K562 (cell line): ENCODE results near the gene XIRP1. TPM values are rescaled to one million over a fixed set of nuclear protein-coding genes. Genes with fewer than 3 reads are reported as not detected.

Experiments used
- ATF4 ChIP-seq: fragments of 450-650 bp; formaldehyde crosslinking; IDR thresholded peaks from 2 replicates; pipeline ENCODE4 v1.4.0; 2022; ENCODE audit warnings: mild to moderate bottlenecking, moderate library complexity
- CTBP1 ChIP-seq: fragments of 450-650 bp; IDR thresholded peaks from 2 replicates; pipeline ENCODE4 v1.6.1; 2016; ENCODE audit warnings: borderline replicate concordance
- ETV1 ChIP-seq: fragments of 450-650 bp; conservative IDR thresholded peaks from 2 replicates; pipeline ENCODE4 v1.6.1; 2016; ENCODE audit warnings: missing genetic modification characterization, control low read depth, low read depth, missing compliant biosample characterization
- IFI16 ChIP-seq: fragments of 250-450 bp; sonication (Bioruptor Pico); IDR thresholded peaks from 2 replicates; pipeline ENCODE4 v2.1.2; 2022; ENCODE audit warnings: mild to moderate bottlenecking, inconsistent platforms
- RFX7 ChIP-seq: fragments of 250-450 bp; sonication (Bioruptor Pico); IDR thresholded peaks from 2 replicates; pipeline ENCODE4 v1.5.1; 2021; ENCODE audit warnings: mild to moderate bottlenecking
- SIRT6 ChIP-seq: IDR thresholded peaks from one replicate; pipeline ENCODE4 v1.6.1; 2012; ENCODE audit warnings: low read depth, mild to moderate bottlenecking, control low read depth, inconsistent platforms, low read length, moderate library complexity
- SNRNP70 ChIP-seq: fragments of 200-400 bp; formaldehyde crosslinking; optimal IDR thresholded peaks from 2 replicates; pipeline ENCODE3; 2017; ENCODE audit warnings: low read depth, low read length
- SRSF9 ChIP-seq: fragments of 200-400 bp; formaldehyde crosslinking; IDR thresholded peaks from 2 replicates; pipeline ENCODE4 v1.6.1; 2017; ENCODE audit warnings: low read depth, low read length, borderline replicate concordance
- U2AF2 ChIP-seq: fragments of 200-400 bp; formaldehyde crosslinking; optimal IDR thresholded peaks from 2 replicates; pipeline ENCODE3; 2017; ENCODE audit warnings: low read depth, mild to moderate bottlenecking, low read length
- ZFPM2 ChIP-seq: fragments of 250-450 bp; sonication (Bioruptor Pico); IDR thresholded peaks from 2 replicates; pipeline ENCODE4 v1.5.1; 2022; ENCODE audit warnings: mild to moderate bottlenecking
- ZFX ChIP-seq: sonication (generic); formaldehyde crosslinking; IDR thresholded peaks from 2 replicates; pipeline ENCODE4 v1.8.0; 2022; ENCODE audit warnings: mild to moderate bottlenecking, missing genetic modification reagents, moderate library complexity
- ZNF134 ChIP-seq: fragments of 250-450 bp; sonication (Bioruptor Pico); conservative IDR thresholded peaks from 2 replicates; pipeline ENCODE4 v1.4.0; 2020
- ZNF184 ChIP-seq: sonication (generic); formaldehyde crosslinking; IDR thresholded peaks from 2 replicates; pipeline ENCODE4 v1.5.0; 2020; ENCODE audit warnings: missing genetic modification reagents
- ZNF232 ChIP-seq: sonication (generic); formaldehyde crosslinking; IDR thresholded peaks from 2 replicates; pipeline ENCODE4 v1.8.0; 2022; ENCODE audit warnings: mild to moderate bottlenecking, missing genetic modification reagents
- polyA plus RNA-seq, 8 experiments: library from polyadenylated mRNA; depleted of rRNA in 4 of 8; stranded (reverse) in 5 of 8; unstranded in 3 of 8; fragments of >200 nt; fragmentation: Nextera tagmentation in 2 of 8; fragmentation: Illumina TruSeq in 1 of 8; extraction: Ambion mirVana in 2 of 8; extraction: Trizol in 1 of 8; gene quantifications; 2 replicates each; pipeline versions ENCODE4 v1.2.1 to v1.2.3, GENCODE V29; 2011 to 2014; ENCODE audit warnings: inconsistent platforms in 1 of 8, missing spikeins in 1 of 8
- total RNA-seq, 7 experiments: library from RNA; depleted of rRNA in 6 of 7; stranded (reverse); fragments of >200 nt in 6 of 7; fragmentation: Illumina TruSeq in 2 of 7; extraction: Trizol in 2 of 7; gene quantifications; 2 replicates each; pipeline versions ENCODE4 v1.2.1 to v1.2.3, GENCODE V29; 2011 to 2021; ENCODE audit warnings: low replicate concordance in 1 of 7
- TF ChIP-seq, protein P1 (sequence below): sonication (generic); formaldehyde crosslinking; IDR thresholded peaks from 2 replicates; pipeline ENCODE4 v1.8.1; 2023; ENCODE audit warnings: missing genetic modification reagents, mild to moderate bottlenecking, borderline replicate concordance
- TF ChIP-seq, protein P2 (sequence below): sonication (generic); formaldehyde crosslinking; IDR thresholded peaks from 2 replicates; pipeline ENCODE4 v1.8.0; 2022; ENCODE audit warnings: mild to moderate bottlenecking, missing genetic modification reagents
- TF ChIP-seq, protein P3 (sequence below): IDR thresholded peaks from 2 replicates; pipeline ENCODE4 v1.6.1; 2016; ENCODE audit warnings: missing genetic modification characterization, missing compliant biosample characterization
- TF ChIP-seq, protein P4 (sequence below): fragments of 450-650 bp; formaldehyde crosslinking; conservative IDR thresholded peaks from 2 replicates; pipeline ENCODE4 v1.4.0; 2022; ENCODE audit warnings: mild to moderate bottlenecking, missing genetic modification characterization

The XIRP1 gene
- total and polyA plus RNA-seq, 9 of the 15 experiments (the other 6 are each of a cell fraction or from before 2014, with no cell fraction given), result 0.03 to 0.27 (median 0.08) TPM; not detected in 3

- TF ChIP-seq, protein P1, sequence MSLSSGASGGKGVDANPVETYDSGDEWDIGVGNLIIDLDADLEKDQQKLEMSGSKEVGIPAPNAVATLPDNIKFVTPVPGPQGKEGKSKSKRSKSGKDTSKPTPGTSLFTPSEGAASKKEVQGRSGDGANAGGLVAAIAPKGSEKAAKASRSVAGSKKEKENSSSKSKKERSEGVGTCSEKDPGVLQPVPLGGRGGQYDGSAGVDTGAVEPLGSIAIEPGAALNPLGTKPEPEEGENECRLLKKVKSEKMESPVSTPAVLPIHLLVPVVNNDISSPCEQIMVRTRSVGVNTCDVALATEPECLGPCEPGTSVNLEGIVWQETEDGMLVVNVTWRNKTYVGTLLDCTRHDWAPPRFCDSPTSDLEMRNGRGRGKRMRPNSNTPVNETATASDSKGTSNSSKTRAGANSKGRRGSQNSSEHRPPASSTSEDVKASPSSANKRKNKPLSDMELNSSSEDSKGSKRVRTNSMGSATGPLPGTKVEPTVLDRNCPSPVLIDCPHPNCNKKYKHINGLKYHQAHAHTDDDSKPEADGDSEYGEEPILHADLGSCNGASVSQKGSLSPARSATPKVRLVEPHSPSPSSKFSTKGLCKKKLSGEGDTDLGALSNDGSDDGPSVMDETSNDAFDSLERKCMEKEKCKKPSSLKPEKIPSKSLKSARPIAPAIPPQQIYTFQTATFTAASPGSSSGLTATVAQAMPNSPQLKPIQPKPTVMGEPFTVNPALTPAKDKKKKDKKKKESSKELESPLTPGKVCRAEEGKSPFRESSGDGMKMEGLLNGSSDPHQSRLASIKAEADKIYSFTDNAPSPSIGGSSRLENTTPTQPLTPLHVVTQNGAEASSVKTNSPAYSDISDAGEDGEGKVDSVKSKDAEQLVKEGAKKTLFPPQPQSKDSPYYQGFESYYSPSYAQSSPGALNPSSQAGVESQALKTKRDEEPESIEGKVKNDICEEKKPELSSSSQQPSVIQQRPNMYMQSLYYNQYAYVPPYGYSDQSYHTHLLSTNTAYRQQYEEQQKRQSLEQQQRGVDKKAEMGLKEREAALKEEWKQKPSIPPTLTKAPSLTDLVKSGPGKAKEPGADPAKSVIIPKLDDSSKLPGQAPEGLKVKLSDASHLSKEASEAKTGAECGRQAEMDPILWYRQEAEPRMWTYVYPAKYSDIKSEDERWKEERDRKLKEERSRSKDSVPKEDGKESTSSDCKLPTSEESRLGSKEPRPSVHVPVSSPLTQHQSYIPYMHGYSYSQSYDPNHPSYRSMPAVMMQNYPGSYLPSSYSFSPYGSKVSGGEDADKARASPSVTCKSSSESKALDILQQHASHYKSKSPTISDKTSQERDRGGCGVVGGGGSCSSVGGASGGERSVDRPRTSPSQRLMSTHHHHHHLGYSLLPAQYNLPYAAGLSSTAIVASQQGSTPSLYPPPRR, result no peak; the same call in 1 of the 2 replicates
- no peak for TF ChIP-seq SIRT6
- TF ChIP-seq IFI16 (CRISPR knock-in tag), result 0 out of 2 replicates have a peak, but pooled peaks have one; percentile 8
- TF ChIP-seq ZNF184 (CRISPR knock-in tag), result no peak
- peak; percentile 80 for TF ChIP-seq ZFX
- no peak for TF ChIP-seq ETV1 (tag)
- 0 out of 2 replicates have a peak, but pooled peaks have one; percentile 21 for TF ChIP-seq ZNF134
- TF ChIP-seq U2AF2, result no peak
- TF ChIP-seq, protein P2, sequence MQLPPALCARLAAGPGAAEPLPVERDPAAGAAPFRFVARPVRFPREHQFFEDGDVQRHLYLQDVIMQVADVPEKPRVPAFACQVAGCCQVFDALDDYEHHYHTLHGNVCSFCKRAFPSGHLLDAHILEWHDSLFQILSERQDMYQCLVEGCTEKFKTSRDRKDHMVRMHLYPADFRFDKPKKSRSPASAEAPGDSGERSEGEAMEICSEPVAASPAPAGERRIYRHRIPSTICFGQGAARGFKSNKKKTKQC (CRISPR knock-in tag), result no peak
- TF ChIP-seq RFX7, result no peak
- no peak for TF ChIP-seq ZFPM2
- peak; percentile 80 for TF ChIP-seq CTBP1
- TF ChIP-seq ZNF232 (CRISPR knock-in tag), result no peak
- TF ChIP-seq, protein P3, sequence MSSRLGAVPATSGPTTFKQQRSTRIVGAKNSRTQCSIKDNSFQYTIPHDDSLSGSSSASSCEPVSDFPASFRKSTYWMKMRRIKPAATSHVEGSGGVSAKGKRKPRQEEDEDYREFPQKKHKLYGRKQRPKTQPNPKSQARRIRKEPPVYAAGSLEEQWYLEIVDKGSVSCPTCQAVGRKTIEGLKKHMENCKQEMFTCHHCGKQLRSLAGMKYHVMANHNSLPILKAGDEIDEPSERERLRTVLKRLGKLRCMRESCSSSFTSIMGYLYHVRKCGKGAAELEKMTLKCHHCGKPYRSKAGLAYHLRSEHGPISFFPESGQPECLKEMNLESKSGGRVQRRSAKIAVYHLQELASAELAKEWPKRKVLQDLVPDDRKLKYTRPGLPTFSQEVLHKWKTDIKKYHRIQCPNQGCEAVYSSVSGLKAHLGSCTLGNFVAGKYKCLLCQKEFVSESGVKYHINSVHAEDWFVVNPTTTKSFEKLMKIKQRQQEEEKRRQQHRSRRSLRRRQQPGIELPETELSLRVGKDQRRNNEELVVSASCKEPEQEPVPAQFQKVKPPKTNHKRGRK (tag), result no peak
- no peak for TF ChIP-seq SRSF9
- TF ChIP-seq, protein P4, sequence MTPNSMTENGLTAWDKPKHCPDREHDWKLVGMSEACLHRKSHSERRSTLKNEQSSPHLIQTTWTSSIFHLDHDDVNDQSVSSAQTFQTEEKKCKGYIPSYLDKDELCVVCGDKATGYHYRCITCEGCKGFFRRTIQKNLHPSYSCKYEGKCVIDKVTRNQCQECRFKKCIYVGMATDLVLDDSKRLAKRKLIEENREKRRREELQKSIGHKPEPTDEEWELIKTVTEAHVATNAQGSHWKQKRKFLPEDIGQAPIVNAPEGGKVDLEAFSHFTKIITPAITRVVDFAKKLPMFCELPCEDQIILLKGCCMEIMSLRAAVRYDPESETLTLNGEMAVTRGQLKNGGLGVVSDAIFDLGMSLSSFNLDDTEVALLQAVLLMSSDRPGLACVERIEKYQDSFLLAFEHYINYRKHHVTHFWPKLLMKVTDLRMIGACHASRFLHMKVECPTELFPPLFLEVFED (CRISPR knock-in tag), result no peak
- TF ChIP-seq SNRNP70, result no peak
- no peak for TF ChIP-seq ATF4 (CRISPR knock-in tag)
These were observed 37.9 kb downstream of the XIRP1 start (continued) for GRCh38 chr3:39154280-39155021.
